Stimulated activated CD4-positive, alpha-beta T cell treated with anti-CD3 and anti-CD28 coated beads, Interleukin-2, amount 100 ng/mL, for 24 hours (primary cell): ENCODE data around the gene ZFP3.
"Not testable (repeated sequence)": the region's sequence is repeated elsewhere in the genome, so short reads cannot be mapped to it uniquely, and the experiment has no call there.

Source experiments
- DNase-seq, 2 donors: peaks; one replicate each; pipeline ENCODE4 v3.0.0-alpha.2; 2020

ZFP3 gene

GRCh38 chr17:5078106-5079028 is at the start of gene ZFP3:
Gene ZFP3, plus strand, starts transcription at chr17:5078467. Its CDS starts 13,038 bp downstream, at chr17:5091505.
- DNase-seq = peak; percentile 75 to 82

GRCh38 chr17:5030168-5030567 is 48.1 kb upstream of the ZFP3 start:
- not testable (repeated sequence) for DNase-seq

- peak; percentile 88 to 89 for DNase-seq
Measured at GRCh38 chr17:5031365-5032082, 46.7 kb upstream of the ZFP3 start.

GRCh38 chr17:5032865-5033264 is 45.4 kb upstream of the ZFP3 start:
- DNase-seq = no peak

- no peak for DNase-seq
Measured at GRCh38 chr17:5033352-5034015, 44.8 kb upstream of the ZFP3 start.

GRCh38 chr17:5034063-5034462 is 44.2 kb upstream of the ZFP3 start:
- no peak for DNase-seq

GRCh38 chr17:5034651-5035050 is 43.6 kb upstream of the ZFP3 start:
- no peak for DNase-seq

- DNase-seq = no peak
Measured at GRCh38 chr17:5035315-5035714, 43.0 kb upstream of the ZFP3 start, which contains the start of gene SLC52A1. Gene SLC52A1, minus strand, starts transcription at chr17:5035426. Its CDS starts 820 bp downstream, at chr17:5034606.

- no peak for DNase-seq
Measured at GRCh38 chr17:5042157-5043022, 35.9 kb upstream of the ZFP3 start.

GRCh38 chr17:5043524-5043923 is 34.7 kb upstream of the ZFP3 start:
- DNase-seq = no peak

GRCh38 chr17:5044630-5045029 is 33.6 kb upstream of the ZFP3 start:
- DNase-seq = no peak

- DNase-seq = no peak
Measured at GRCh38 chr17:5045496-5045895, 32.8 kb upstream of the ZFP3 start.

GRCh38 chr17:5047446-5047845 is 30.8 kb upstream of the ZFP3 start:
- no peak for DNase-seq

GRCh38 chr17:5049314-5049841 is 28.9 kb upstream of the ZFP3 start:
- peak; percentile 31 to 43 for DNase-seq

GRCh38 chr17:5050278-5050677 is 28.0 kb upstream of the ZFP3 start:
- no peak for DNase-seq

GRCh38 chr17:5055543-5055942 is 22.7 kb upstream of the ZFP3 start:
- DNase-seq = no peak

- DNase-seq = no peak
Measured at GRCh38 chr17:5065227-5065744, 13.0 kb upstream of the ZFP3 start.

GRCh38 chr17:5068236-5068635 is 10.0 kb upstream of the ZFP3 start:
- DNase-seq = no peak

GRCh38 chr17:5069724-5070123 is 8.5 kb upstream of the ZFP3 start:
- DNase-seq = no peak

- DNase-seq = not testable (repeated sequence)
Measured at GRCh38 chr17:5075472-5075871, 2.8 kb upstream of the ZFP3 start.

GRCh38 chr17:5077275-5077674 is 992 bp upstream of the ZFP3 start:
- DNase-seq = not testable (repeated sequence)

- no peak for DNase-seq
Measured at GRCh38 chr17:5077781-5078105, 524 bp upstream of the ZFP3 start.
